GM21737 (cell line): Measurements from ENCODE around the gene TRIM36.

Source experiments
- ATAC-seq: cut with Tn5 transposase; IDR thresholded peaks from one replicate; pipeline ENCODE4 v1.9.1; 2021; ENCODE audit warnings: mild to moderate bottlenecking, moderate library complexity; ENCODE audit not compliant: unreplicated experiment

Gene TRIM36

DNA sequence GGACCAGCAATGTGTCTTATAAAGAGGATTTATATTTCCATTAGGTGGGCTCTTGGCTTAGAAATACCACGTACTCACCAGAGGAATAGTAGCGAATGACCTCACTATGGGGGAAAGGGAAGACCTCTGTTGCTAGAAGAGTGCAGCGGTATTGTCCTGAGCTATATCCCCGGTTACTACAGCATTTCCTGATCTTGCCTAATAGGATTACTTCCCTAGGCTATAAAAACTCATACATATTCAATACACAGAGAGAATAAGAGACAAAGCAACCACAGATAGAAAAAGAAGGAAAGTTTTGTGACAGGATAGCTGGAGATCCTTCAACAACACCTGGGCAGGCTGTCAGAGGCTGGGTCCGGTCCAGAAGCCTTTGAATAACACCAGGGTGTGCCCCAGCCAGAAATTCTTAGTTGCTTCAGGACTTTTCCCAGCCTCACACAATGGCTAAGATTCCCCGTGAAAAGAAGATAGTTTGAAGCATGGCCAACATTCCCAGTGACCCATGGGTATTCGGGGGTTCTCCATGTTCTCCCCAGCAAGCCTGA is 85.4 kb downstream of the TRIM36 start:
- ATAC-seq: no peak

DNA sequence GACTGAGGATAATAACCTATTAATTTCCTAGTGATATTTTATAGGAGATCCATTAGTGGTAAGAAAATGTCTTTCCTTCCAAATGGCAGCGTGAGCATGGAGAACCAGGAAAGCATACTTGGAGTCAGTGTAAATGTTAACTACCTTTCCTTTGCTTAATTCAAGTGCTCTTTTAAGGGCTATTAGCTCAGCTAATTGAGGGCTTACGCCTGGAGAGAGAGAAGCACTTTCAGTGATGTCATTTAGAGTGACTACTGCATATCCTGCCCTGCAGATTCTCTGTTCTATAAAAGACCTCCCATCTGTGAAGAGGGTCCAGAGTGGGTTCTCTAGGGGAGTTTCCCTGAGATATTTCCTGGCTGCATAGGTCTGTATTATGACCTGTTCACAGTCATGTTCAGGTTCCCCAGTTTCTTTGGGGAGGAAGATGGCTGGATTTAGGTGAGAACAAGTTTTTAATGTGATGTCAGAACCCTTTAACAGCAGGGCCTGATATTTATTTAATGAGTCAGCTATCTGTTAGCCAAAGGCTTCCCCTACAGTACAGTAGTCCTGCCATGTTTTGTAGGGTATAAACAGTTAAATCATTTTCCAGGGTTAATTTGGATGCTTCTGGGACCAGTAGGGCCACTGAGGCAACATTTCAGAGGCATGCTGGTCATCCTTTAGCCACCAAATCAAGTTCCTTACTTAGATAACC is 89.6 kb downstream of the TRIM36 start:
- ATAC-seq: no peak
